Measurements from ENCODE around the gene TMEM186.

GRCh38 chr16:8818504-8819270 lies 21.2 kb upstream of the TMEM186 start:
- TF ChIP-seq CTCF (IDR thresholded peaks at IDR 0.05) (no peak), POLR2A (IDR thresholded peaks at IDR 0.05) (no peak)
